Aorta (tissue), 5 donors: Measurements from ENCODE around the gene PLAAT4. TPM values are rescaled to one million over a fixed set of nuclear protein-coding genes. Genes with fewer than 3 reads are reported as not detected.
"Not testable (repeated sequence)": the region's sequence is repeated elsewhere in the genome, so short reads cannot be mapped to it uniquely, and the experiment has no call there.

Source experiments
- ATAC-seq: fragments of 200-7000 bp; cut with Tn5 transposase; one replicate; pipeline ENCODE4 v1.9.1; 2022; ENCODE audit warnings: moderate library complexity; ENCODE audit not compliant: low FRiP score
- DNase-seq, 2 donors: peaks; one replicate each; pipeline ENCODE4 v3.0.0-alpha.2; 2020
- H3K27ac ChIP-seq, 2 donors: one replicate each; pipeline ENCODE4 v1.5.1; 2013; ENCODE audit warnings: low read length in 2 of 2, mild to moderate bottlenecking in 2 of 2, moderate library complexity in 2 of 2, control low read depth in 1 of 2, inconsistent platforms in 1 of 2, low read depth in 1 of 2
- H3K27me3 ChIP-seq, 2 donors: one replicate each; pipeline ENCODE4 v1.6.1; 2013; ENCODE audit warnings: control low read depth in 1 of 2, low read length in 1 of 2, mild to moderate bottlenecking in 1 of 2, moderate library complexity in 1 of 2; ENCODE audit not compliant: insufficient read depth in 2 of 2, control insufficient read depth in 1 of 2
- H3K36me3 ChIP-seq, 2 donors: one replicate each; pipeline ENCODE4 v1.6.1; 2013; ENCODE audit warnings: control low read depth in 1 of 2, low read length in 1 of 2, mild to moderate bottlenecking in 1 of 2; ENCODE audit not compliant: insufficient read depth in 2 of 2, control insufficient read depth in 1 of 2
- H3K4me1 ChIP-seq, 2 donors: one replicate each; pipeline ENCODE4 v1.6.1; 2013; ENCODE audit warnings: low read length in 2 of 2, control low read depth in 1 of 2, mild to moderate bottlenecking in 1 of 2, moderate library complexity in 1 of 2; ENCODE audit not compliant: insufficient read depth in 2 of 2, control insufficient read depth in 1 of 2
- H3K4me3 ChIP-seq, 2 donors: one replicate each; pipeline ENCODE4 v1.5.1; 2013; ENCODE audit warnings: low read length in 2 of 2, control low read depth in 1 of 2, mild to moderate bottlenecking in 1 of 2
- H3K9me3 ChIP-seq: one replicate; pipeline ENCODE4 v1.6.1; 2013; ENCODE audit warnings: mild to moderate bottlenecking, low read length; ENCODE audit not compliant: control insufficient read depth
- WGBS, 2 donors: extraction: QIAGEN DNeasy Blood & Tissue Kit; methylation state at CpG; one replicate each; pipeline ENCODE4 v1.1.7; 2013; 5-methylcytosine and 5-hydroxymethylcytosine counted together
- intact Hi-C, 2 donors: fragments of 100-400 bp; cut with DNase I; formaldehyde crosslinking; loops; one replicate each; pipeline versions ENCODE4 v1.14.2 to v1.15.0; 2022
- polyA plus RNA-seq, 2 donors: library from polyadenylated mRNA; stranded (reverse); fragments of 200-250 nt; gene quantifications; one replicate each; pipeline ENCODE4 v1.2.3, GENCODE V29; 2013
- total RNA-seq, 2 donors: library from RNA; stranded (reverse); fragmentation: NEBNext Ultra II Directional; extraction: Animal tissue kit (Norgen Biotek cat#: 25700); gene quantifications; one replicate each; pipeline ENCODE4 v1.2.1, GENCODE V29; 2021
- donor health status: healthy with polysubstance abuse.
- donor health status: Bipolar disorder and iron deficiency.
- donor health status: DM: no; HTN: no; CAD: no.
- donor health status: DM: no; HTN: no; CAD: no.
- donor health status: DM: yes; HTN: yes; CAD: no.

PLAAT4 gene
- total and polyA plus RNA-seq, 4 donors, result 12.4 to 54.3 (median 36.5) TPM

- WGBS, 2 donors, result 94 to 97% methylated on average over 1 of the region's 1 CpG
- DNase-seq, result no peak
- intact Hi-C loops, result no loop called here
Measured at GRCh38 chr11:63547061-63547460, 10.5 kb downstream of the PLAAT4 start.

GRCh38 chr11:63548178-63548577, 11.6 kb downstream of the PLAAT4 start:
- ATAC-seq, result no peak
- Histone ChIP-seq H3K27ac (no peak overlapping the region), H3K4me3 (no peak overlapping the region), H3K36me3 (no peaks in the 10 kb centered on the region), H3K27me3 (no peaks in the 10 kb centered on the region), H3K4me1 (no peaks in the 10 kb centered on the region), H3K9me3 (no peaks in the 10 kb centered on the region)
- intact Hi-C loops, result no loop called here
- 36 to 44% methylated on average over 4 of the region's 4 CpGs for WGBS, 2 donors
- no peak for DNase-seq

More at GRCh38 chr11:63547061-63547460, 10.5 kb downstream of the PLAAT4 start:
- Histone ChIP-seq H3K4me3 (no peak overlapping the region), H3K9me3 (no peaks in the 10 kb centered on the region), H3K36me3 (no peaks in the 10 kb centered on the region), H3K27me3 (no peaks in the 10 kb centered on the region), H3K27ac (no peak overlapping the region), H3K4me1 (no peaks in the 10 kb centered on the region)
- no peak for ATAC-seq

GRCh38 chr11:63549411-63549810, 12.8 kb downstream of the PLAAT4 start:
- intact Hi-C loops, result no loop called here
- no peak overlapping the region for H3K27ac ChIP-seq
- no peaks in the 10 kb centered on the region for H3K9me3 ChIP-seq
- no peaks in the 10 kb centered on the region for H3K36me3 ChIP-seq
- no peaks in the 10 kb centered on the region for H3K27me3 ChIP-seq
- no peaks in the 10 kb centered on the region for H3K4me1 ChIP-seq
- H3K4me3 ChIP-seq, result no peak overlapping the region
- DNase-seq (no peak), ATAC-seq (no peak)
- WGBS, 2 donors, result 91 to 94% methylated on average over 4 of the region's 4 CpGs

- H3K27me3 ChIP-seq, H3K4me3 ChIP-seq, ATAC-seq, H3K4me1 ChIP-seq, H3K36me3 ChIP-seq, H3K27ac ChIP-seq, intact Hi-C loops, H3K9me3 ChIP-seq, DNase-seq: not testable (repeated sequence)
- WGBS, 2 donors, result 90 to 93% methylated on average over 28 to 31 of the region's 31 CpGs
Measured at GRCh38 chr11:63550156-63550700, 13.6 kb downstream of the PLAAT4 start.

DNA sequence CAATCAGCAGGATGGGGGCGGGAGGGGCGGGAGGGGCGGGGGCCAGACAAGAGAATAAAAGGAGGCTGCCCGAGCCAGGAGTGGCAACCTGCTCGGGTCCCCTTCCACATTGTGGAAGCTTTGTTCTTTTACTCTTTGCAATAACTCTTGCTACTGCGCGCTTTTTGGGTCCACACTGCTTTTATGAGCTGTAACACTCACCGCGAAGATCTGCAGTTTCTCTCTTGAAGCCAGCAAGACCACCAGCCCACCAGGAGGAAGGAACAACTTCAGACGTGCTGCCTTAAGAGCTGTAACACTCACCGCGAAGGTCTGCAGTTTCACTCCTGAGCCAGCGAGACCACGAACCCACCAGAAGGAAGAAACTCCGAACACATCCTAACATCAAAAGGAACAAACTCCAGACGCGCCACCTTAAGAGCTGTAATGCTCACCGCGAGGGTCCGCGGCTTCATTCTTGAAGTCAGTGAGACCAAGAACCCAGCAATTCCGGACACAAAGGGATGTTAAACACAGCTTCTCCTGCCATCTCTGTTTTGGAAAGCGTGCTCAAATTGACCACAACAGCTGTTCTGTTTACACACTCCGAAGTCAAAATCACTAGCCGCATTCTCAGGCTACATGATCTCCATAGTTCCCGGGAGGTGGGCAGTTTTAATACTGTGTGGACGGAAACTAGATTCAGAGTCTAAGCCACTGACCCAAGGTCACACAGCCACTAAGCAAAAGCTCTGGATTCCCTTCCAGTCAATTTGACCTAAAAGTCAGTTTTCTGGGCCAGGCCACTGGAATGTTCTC, 14.7 kb downstream of the PLAAT4 start:
- DNase-seq, result no peak
- Histone ChIP-seq H3K27me3 (no peaks in the 10 kb centered on the region), H3K27ac (no peak overlapping the region), H3K9me3 (no peaks in the 10 kb centered on the region), H3K4me1 (no peaks in the 10 kb centered on the region), H3K4me3 (no peak overlapping the region), H3K36me3 (no peaks in the 10 kb centered on the region)
- 92 to 94% methylated on average over 23 to 27 of the region's 27 CpGs for WGBS, 2 donors
- intact Hi-C loops, result no loop called here
- no peak for ATAC-seq

DNA sequence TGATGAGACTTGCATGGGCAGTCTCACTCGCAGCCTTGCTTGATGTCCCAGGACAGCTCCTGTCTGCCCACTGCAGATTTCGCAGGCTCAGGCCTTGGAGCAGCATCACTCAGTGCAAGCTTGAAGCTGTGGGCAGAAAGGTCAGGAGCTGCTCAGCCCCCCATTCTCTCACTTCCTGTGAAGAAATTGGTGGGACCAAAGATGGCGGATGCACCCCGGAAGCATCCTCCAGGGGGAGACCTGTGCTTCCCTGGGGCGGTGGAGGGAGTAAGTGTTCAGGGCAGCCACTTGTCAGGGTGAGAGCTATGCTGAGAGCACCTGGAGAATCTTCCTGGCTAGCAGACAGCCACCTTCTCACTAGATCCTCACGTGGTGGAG, 15.3 kb downstream of the PLAAT4 start:
- Histone ChIP-seq H3K27me3 (no peaks in the 10 kb centered on the region), H3K4me3 (no peak overlapping the region), H3K4me1 (no peaks in the 10 kb centered on the region), H3K36me3 (no peaks in the 10 kb centered on the region), H3K27ac (no peak overlapping the region), H3K9me3 (no peaks in the 10 kb centered on the region)
- DNase-seq (no peak), ATAC-seq (no peak)
- intact Hi-C loops, result no loop called here
- 95 to 98% methylated on average over 6 of the region's 6 CpGs for WGBS, 2 donors

GRCh38 chr11:63552921-63553320, 16.3 kb downstream of the PLAAT4 start:
- Histone ChIP-seq H3K4me1 (no peaks in the 10 kb centered on the region), H3K4me3 (no peak overlapping the region), H3K27me3 (no peaks in the 10 kb centered on the region), H3K36me3 (no peaks in the 10 kb centered on the region), H3K9me3 (no peaks in the 10 kb centered on the region), H3K27ac (no peak overlapping the region)
- intact Hi-C loops, result no loop called here
- WGBS, 2 donors, result 93 to 98% methylated on average over 7 of the region's 7 CpGs
- no peak for DNase-seq
- ATAC-seq, result no peak

DNA sequence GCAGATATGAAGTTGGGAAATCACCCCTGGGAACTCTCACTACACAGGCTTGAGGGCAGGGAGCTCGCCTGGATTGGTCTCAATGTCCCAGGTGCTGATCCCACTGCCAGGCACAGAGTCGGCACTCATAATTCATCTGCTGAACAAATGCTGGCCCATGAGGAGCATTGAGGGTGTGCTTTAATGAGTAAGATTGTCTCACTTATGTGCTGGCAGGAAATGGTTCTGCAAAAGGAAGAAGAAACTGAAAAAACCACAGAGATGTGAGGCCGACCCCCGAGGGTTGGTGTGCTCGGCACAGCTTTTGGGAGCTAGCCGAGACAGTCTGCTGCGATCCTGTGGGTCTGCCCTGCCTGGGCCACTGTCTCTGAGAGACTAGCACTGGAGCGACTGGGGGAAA, 17.2 kb downstream of the PLAAT4 start:
- 66 to 69% methylated on average over 8 of the region's 8 CpGs for WGBS, 2 donors
- DNase-seq, result no peak
- Histone ChIP-seq H3K36me3 (no peaks in the 10 kb centered on the region), H3K9me3 (no peaks in the 10 kb centered on the region), H3K27ac (no peak overlapping the region), H3K4me1 (no peaks in the 10 kb centered on the region), H3K4me3 (no peak overlapping the region), H3K27me3 (no peaks in the 10 kb centered on the region)
- ATAC-seq, result no peak
- intact Hi-C loops, result no loop called here

- intact Hi-C loops, result no loop called here
- 81 to 89% methylated on average over 4 of the region's 4 CpGs for WGBS, 2 donors
- H3K27ac ChIP-seq, result no peak overlapping the region
- ATAC-seq, result no peak
- H3K4me1 ChIP-seq, result no peaks in the 10 kb centered on the region
- H3K36me3 ChIP-seq, result no peaks in the 10 kb centered on the region
- H3K27me3 ChIP-seq, result no peaks in the 10 kb centered on the region
- no peak overlapping the region for H3K4me3 ChIP-seq
- no peaks in the 10 kb centered on the region for H3K9me3 ChIP-seq
- DNase-seq, result no peak
Measured at GRCh38 chr11:63554877-63555223, 18.2 kb downstream of the PLAAT4 start.
